ENCODE data around the gene DLG2.

DLG2 gene

GRCh38 chr11:83681906-83682610 is 1945.1 kb downstream of the DLG2 start:
- no peak for DNase-seq

- no peak for DNase-seq
These were observed 1945.9 kb downstream of the DLG2 start for GRCh38 chr11:83681031-83681781.

GRCh38 chr11:83680321-83680720 is 1946.8 kb downstream of the DLG2 start:
- DNase-seq = no peak

GRCh38 chr11:83678831-83679584 is 1948.1 kb downstream of the DLG2 start:
- DNase-seq = no peak

GRCh38 chr11:83677730-83678129 is 1949.4 kb downstream of the DLG2 start:
- no peak for DNase-seq

GRCh38 chr11:83676056-83676601 is 1951.0 kb downstream of the DLG2 start:
- DNase-seq = no peak

GRCh38 chr11:83674102-83674896 is 1952.8 kb downstream of the DLG2 start:
- DNase-seq = no peak

GRCh38 chr11:83671289-83671688 is 1955.9 kb downstream of the DLG2 start:
- DNase-seq = no peak

GRCh38 chr11:83666149-83666548 is 1961.0 kb downstream of the DLG2 start:
- no peak for DNase-seq

- DNase-seq = no peak
These were observed 1963.2 kb downstream of the DLG2 start for GRCh38 chr11:83663988-83664387.

- DNase-seq = no peak
These were observed 1963.7 kb downstream of the DLG2 start for GRCh38 chr11:83663446-83663845.

- no peak for DNase-seq
These were observed 1964.7 kb downstream of the DLG2 start for GRCh38 chr11:83662494-83662893.

GRCh38 chr11:83661491-83662350 is 1965.4 kb downstream of the DLG2 start:
- DNase-seq = no peak

- no peak for DNase-seq
These were observed 1967.7 kb downstream of the DLG2 start for GRCh38 chr11:83659466-83659865.

- no peak for DNase-seq
These were observed 1970.3 kb downstream of the DLG2 start for GRCh38 chr11:83656796-83657330.

- no peak for DNase-seq
These were observed 1971.2 kb downstream of the DLG2 start for GRCh38 chr11:83655976-83656375.

- DNase-seq = no peak
These were observed 1977.7 kb downstream of the DLG2 start for GRCh38 chr11:83649528-83649855.

GRCh38 chr11:83648610-83649527 is 1978.3 kb downstream of the DLG2 start:
- no peak for DNase-seq

GRCh38 chr11:83645561-83645960 is 1981.6 kb downstream of the DLG2 start:
- no peak for DNase-seq

GRCh38 chr11:83643115-83643514 is 1984.0 kb downstream of the DLG2 start:
- DNase-seq = no peak
